ENCODE data around the gene MAG. TPM values are rescaled to one million over a fixed set of nuclear protein-coding genes. Genes with fewer than 3 reads are reported as not detected.

The MAG gene
- total RNA-seq, 4 donors from 2014 or later: 0.65 to 2.4 (median 1.2) TPM; not detected in 1

- Histone ChIP-seq H3K4me1 (no peaks in the 10 kb centered on the region), H3K27me3 (peaks cover 0 to 44% (median 0%) of the 10 kb centered on the region in 4 donors), H3K4me3 (no peak overlapping the region), H3K36me3 (no peaks in the 10 kb centered on the region), H3K9me3 (no peaks in the 10 kb centered on the region), H3K27ac (replicated peaks in 1 of 4) (no peak overlapping the region)
- intact Hi-C loops (cut with DNase I): no loop called here
- DNase-seq (ENCODE audit: extremely low spot score): no peak
- 81% methylated on average over 22 of the region's 25 CpGs for WGBS
- no peak for TF ChIP-seq CTCF (IDR thresholded peaks at IDR 0.05)
- TF ChIP-seq POLR2A (IDR thresholded peaks at IDR 0.05; ENCODE audit: low read depth): no peak
- TF ChIP-seq EP300 (IDR thresholded peaks at IDR 0.05): no peak
Observed at GRCh38 chr19:35337097-35337983, 45.4 kb downstream of the MAG start.

GRCh38 chr19:35337984-35338296 lies 46.0 kb downstream of the MAG start:
- intact Hi-C loops (cut with DNase I): no loop called here
- no peak for TF ChIP-seq CTCF (IDR thresholded peaks at IDR 0.05)
- no peak for TF ChIP-seq POLR2A (IDR thresholded peaks at IDR 0.05; ENCODE audit: low read depth)
- no peak for TF ChIP-seq EP300 (IDR thresholded peaks at IDR 0.05)
- TF ChIP-seq POLR2AphosphoS5 (IDR thresholded peaks at IDR 0.05): no peak
- DNase-seq (ENCODE audit: extremely low spot score): no peak
- peaks cover 0 to 38% (median 0%) of the 10 kb centered on the region in 4 donors for H3K27me3 ChIP-seq
- no peaks in the 10 kb centered on the region for H3K9me3 ChIP-seq
- H3K4me1 ChIP-seq: no peaks in the 10 kb centered on the region
- 91% methylated on average over 13 of the region's 13 CpGs for WGBS
- no peak overlapping the region for H3K4me3 ChIP-seq
- H3K27ac ChIP-seq (replicated peaks in 1 of 4): no peak overlapping the region
- no peaks in the 10 kb centered on the region for H3K36me3 ChIP-seq

GRCh38 chr19:35340431-35340830 lies 48.5 kb downstream of the MAG start:
- intact Hi-C loops (cut with DNase I): no loop called here
- TF ChIP-seq POLR2A (IDR thresholded peaks at IDR 0.05; ENCODE audit: low read depth) (no peak), POLR2AphosphoS5 (IDR thresholded peaks at IDR 0.05) (no peak), CTCF (IDR thresholded peaks at IDR 0.05) (no peak), EP300 (IDR thresholded peaks at IDR 0.05) (no peak)
- WGBS: 83% methylated on average over 11 of the region's 11 CpGs
- H3K4me3 ChIP-seq: no peak overlapping the region
- H3K27ac ChIP-seq (replicated peaks in 1 of 4): no peak overlapping the region
- no peaks in the 10 kb centered on the region for H3K36me3 ChIP-seq
- DNase-seq (ENCODE audit: extremely low spot score): no peak
- H3K9me3 ChIP-seq: no peaks in the 10 kb centered on the region
- no peaks in the 10 kb centered on the region for H3K4me1 ChIP-seq
- H3K27me3 ChIP-seq: peaks cover 0 to 23% (median 0%) of the 10 kb centered on the region in 4 donors

- Histone ChIP-seq H3K4me1 (no peaks in the 10 kb centered on the region), H3K4me3 (no peak overlapping the region), H3K27me3 (peaks cover 0 to 29% (median 0%) of the 10 kb centered on the region in 4 donors), H3K9me3 (no peaks in the 10 kb centered on the region), H3K36me3 (no peaks in the 10 kb centered on the region), H3K27ac (replicated peaks in 1 of 4) (no peak overlapping the region)
- DNase-seq (ENCODE audit: extremely low spot score): no peak
- intact Hi-C loops (cut with DNase I): no loop called here
- TF ChIP-seq POLR2A (IDR thresholded peaks at IDR 0.05; ENCODE audit: low read depth): no peak
- TF ChIP-seq CTCF (IDR thresholded peaks at IDR 0.05): no peak
- no peak for TF ChIP-seq EP300 (IDR thresholded peaks at IDR 0.05)
- TF ChIP-seq POLR2AphosphoS5 (IDR thresholded peaks at IDR 0.05): no peak
- 78% methylated on average over 14 of the region's 16 CpGs for WGBS
Observed at GRCh38 chr19:35341006-35341405, 49.0 kb downstream of the MAG start.

Measured in esophagus muscularis mucosa (tissue), 4 donors.